ENCODE data around the gene TMIGD3. TPM values are rescaled to one million over a fixed set of nuclear protein-coding genes. Genes with fewer than 3 reads are reported as not detected.
A peak's percentile ranks its signal among the peaks of the same experiment; 100 is the strongest.

The TMIGD3 gene
- total RNA-seq, 3 donors from 2014 or later: 0.87 to 5.0 (median 3.5) TPM

DNA sequence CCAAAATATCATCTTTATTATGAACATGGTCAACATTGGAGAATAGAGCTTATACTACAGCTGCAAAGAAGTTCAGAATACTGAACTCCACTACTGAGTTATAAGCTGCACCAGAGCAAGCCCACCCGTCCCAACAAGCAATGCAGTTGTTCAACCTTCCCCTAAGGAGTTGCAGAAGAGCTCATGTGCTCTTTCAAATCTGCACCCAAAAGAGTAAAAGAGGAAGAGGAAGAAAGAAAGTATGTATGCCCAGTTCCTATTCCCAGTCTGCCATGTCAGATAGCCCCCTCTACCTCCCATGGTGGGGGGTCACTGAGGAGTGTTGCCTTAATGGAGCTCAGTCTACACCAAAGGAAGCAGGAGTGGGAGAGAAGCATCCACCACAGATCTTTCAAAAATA, 22.8 kb downstream of the TMIGD3 start:
- Histone ChIP-seq H3K4me1 (ENCODE audit: low read depth) (no peaks in the 10 kb centered on the region), H3K4me3 (no peak overlapping the region), H3K36me3 (ENCODE audit: low read depth) (no peaks in the 10 kb centered on the region), H3K9me3 (no peaks in the 10 kb centered on the region)
- DNase-seq (no peak), ATAC-seq (no peak)
- intact Hi-C loops (cut with DNase I, micrococcal nuclease): loop anchor here in 1 of 2 donors (10.0 kb wide), 1 partner anchor 284 kb away; no protein-coding TSS in a partner anchor
- TF ChIP-seq, protein P1, sequence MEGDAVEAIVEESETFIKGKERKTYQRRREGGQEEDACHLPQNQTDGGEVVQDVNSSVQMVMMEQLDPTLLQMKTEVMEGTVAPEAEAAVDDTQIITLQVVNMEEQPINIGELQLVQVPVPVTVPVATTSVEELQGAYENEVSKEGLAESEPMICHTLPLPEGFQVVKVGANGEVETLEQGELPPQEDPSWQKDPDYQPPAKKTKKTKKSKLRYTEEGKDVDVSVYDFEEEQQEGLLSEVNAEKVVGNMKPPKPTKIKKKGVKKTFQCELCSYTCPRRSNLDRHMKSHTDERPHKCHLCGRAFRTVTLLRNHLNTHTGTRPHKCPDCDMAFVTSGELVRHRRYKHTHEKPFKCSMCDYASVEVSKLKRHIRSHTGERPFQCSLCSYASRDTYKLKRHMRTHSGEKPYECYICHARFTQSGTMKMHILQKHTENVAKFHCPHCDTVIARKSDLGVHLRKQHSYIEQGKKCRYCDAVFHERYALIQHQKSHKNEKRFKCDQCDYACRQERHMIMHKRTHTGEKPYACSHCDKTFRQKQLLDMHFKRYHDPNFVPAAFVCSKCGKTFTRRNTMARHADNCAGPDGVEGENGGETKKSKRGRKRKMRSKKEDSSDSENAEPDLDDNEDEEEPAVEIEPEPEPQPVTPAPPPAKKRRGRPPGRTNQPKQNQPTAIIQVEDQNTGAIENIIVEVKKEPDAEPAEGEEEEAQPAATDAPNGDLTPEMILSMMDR (IDR thresholded peaks at IDR 0.05): no peak

DNA sequence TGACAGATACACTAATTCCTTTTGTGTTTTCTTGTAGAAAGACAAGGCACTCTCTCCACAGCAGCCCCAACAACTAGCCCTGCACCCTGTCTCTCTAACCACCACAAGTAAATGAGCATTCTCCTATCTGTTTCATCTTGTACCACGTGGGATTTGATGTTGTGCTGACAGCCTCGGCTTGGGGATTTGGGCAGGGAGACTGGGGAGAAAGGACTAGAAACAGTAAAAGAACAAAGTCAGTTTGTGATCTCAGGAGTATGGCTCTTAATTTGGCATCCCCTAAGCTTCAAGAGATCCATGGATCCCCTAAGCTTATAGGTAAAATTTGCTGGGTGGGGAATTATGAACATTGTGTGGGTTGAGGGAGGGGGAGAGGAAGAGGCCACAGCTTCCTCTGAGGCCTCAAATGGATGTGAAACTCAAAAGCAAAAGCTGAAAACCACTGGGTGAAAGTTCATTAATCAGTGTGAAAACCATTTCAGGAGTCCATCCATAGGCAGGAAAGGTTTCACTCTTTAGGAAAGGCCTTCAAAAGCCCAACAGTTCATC, 26.6 kb downstream of the TMIGD3 start:
- peak in 1 of 3 donors; percentile 21 for DNase-seq

DNA sequence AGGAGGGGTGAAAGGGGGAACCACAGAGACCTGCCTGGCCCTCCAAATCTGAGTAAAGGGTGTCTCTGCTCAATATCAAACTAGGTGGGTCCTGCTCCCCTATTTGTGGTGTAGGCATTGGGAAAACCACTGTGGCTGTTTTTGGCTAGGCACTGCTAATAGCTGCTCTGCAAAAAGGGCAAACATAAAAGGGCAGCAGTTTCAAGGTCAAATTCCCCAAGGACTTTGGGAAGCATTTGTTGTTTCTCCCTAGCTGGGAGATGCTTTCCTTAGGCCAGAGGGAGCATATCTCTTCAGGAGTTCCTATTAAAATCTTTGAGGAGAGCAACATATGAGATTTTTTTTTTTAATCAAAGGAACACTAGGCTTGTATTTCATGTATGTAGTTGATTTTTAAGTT, 27.2 kb downstream of the TMIGD3 start:
- intact Hi-C loops (cut with DNase I, micrococcal nuclease): no loop called here
- Histone ChIP-seq H3K36me3 (ENCODE audit: low read depth) (no peaks in the 10 kb centered on the region), H3K4me3 (no peak overlapping the region), H3K9me3 (no peaks in the 10 kb centered on the region), H3K4me1 (ENCODE audit: low read depth) (no peaks in the 10 kb centered on the region)
- ATAC-seq (no peak), DNase-seq (no peak)
- TF ChIP-seq, protein P1 (IDR thresholded peaks at IDR 0.05): no peak

More for the DNA sequence above, 26.6 kb downstream of the TMIGD3 start:
- Histone ChIP-seq H3K36me3 (ENCODE audit: low read depth) (no peaks in the 10 kb centered on the region), H3K4me1 (ENCODE audit: low read depth) (no peaks in the 10 kb centered on the region), H3K9me3 (no peaks in the 10 kb centered on the region), H3K4me3 (no peak overlapping the region)
- TF ChIP-seq, protein P1 (IDR thresholded peaks at IDR 0.05): no peak
- intact Hi-C loops (cut with DNase I, micrococcal nuclease): no loop called here
- ATAC-seq: peak; percentile 66

DNA sequence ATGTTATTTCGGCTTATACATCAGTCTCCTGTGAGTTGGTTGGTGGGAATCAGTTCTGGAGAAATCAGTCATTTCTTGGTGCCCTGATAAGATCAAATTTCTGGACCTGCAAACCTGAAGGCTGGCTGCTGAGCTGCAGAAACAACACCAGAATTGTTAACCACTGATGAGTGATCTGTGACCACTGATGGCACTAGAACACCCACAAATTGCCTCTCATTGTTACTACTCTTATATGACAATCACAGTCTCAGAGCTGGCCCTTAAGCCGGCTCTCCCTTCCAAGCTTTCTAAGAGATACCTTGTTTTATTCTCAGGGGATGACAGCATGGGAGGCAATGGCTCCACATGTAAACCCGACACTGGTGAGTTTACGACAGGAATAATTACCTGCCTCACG, 27.7 kb downstream of the TMIGD3 start:
- Histone ChIP-seq H3K4me3 (no peak overlapping the region), H3K4me1 (ENCODE audit: low read depth) (no peaks in the 10 kb centered on the region), H3K9me3 (no peaks in the 10 kb centered on the region), H3K36me3 (ENCODE audit: low read depth) (no peaks in the 10 kb centered on the region)
- TF ChIP-seq, protein P1 (IDR thresholded peaks at IDR 0.05): no peak
- ATAC-seq (no peak), DNase-seq (no peak)
- intact Hi-C loops (cut with DNase I, micrococcal nuclease): no loop called here

DNA sequence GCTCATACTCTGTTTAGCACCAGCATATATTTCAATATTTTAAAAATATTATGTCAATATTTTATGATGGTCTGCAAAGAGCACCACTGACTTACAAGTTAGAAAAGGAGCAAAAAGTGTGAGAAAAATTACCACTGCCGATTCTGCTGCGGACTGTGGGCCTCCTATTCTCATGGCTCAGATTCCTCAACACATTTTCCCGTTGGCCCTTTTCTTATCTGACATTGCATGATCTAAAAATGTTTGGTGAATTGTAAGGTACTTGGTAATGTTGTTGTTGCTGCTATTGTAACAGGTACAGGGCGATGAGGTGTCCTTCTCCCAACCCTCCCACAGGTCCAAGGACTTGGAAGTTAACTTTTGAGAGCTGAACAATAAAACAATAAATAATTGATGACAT, 28.9 kb downstream of the TMIGD3 start:
- Histone ChIP-seq H3K9me3 (no peaks in the 10 kb centered on the region), H3K4me3 (no peak overlapping the region), H3K4me1 (ENCODE audit: low read depth) (no peaks in the 10 kb centered on the region), H3K36me3 (ENCODE audit: low read depth) (no peaks in the 10 kb centered on the region)
- no peak for ATAC-seq
- no peak for DNase-seq
- intact Hi-C loops (cut with DNase I, micrococcal nuclease): no loop called here
- TF ChIP-seq, protein P1 (IDR thresholded peaks at IDR 0.05): no peak

DNA sequence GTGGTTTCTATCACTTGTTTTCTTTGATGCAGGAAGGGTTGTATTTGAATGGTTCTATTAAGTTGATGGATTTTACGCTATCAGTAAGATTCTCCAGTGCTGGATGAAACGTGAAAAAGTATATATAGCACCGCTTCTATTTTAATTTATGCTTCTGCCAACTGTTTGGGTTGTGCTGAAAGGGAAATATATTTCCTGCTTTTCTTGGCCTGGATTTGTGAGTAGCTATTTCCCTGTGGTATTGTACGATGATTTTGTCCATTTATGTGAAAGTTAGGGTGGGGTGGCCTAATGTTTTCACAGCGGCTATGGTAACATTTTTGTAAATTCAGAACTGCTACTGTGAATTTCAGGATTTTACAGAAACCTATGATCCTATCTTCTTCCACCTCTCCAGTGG, 29.3 kb downstream of the TMIGD3 start:
- intact Hi-C loops (cut with DNase I, micrococcal nuclease): no loop called here

More for the DNA sequence above, 29.3 kb downstream of the TMIGD3 start:
- DNase-seq (no peak), ATAC-seq (no peak)
- no peaks in the 10 kb centered on the region for H3K4me1 ChIP-seq (ENCODE audit: low read depth)
- no peaks in the 10 kb centered on the region for H3K9me3 ChIP-seq
- H3K4me3 ChIP-seq: no peak overlapping the region
- TF ChIP-seq, protein P1 (IDR thresholded peaks at IDR 0.05): no peak
- H3K36me3 ChIP-seq (ENCODE audit: low read depth): no peaks in the 10 kb centered on the region
